ENCODE data around the gene MRPL3. TPM values are rescaled to one million over a fixed set of nuclear protein-coding genes. Genes with fewer than 3 reads are reported as not detected.

MRPL3 gene
- total and polyA plus RNA-seq, 7 donors = 61.8 to 86.9 (median 73.8) TPM

DNA sequence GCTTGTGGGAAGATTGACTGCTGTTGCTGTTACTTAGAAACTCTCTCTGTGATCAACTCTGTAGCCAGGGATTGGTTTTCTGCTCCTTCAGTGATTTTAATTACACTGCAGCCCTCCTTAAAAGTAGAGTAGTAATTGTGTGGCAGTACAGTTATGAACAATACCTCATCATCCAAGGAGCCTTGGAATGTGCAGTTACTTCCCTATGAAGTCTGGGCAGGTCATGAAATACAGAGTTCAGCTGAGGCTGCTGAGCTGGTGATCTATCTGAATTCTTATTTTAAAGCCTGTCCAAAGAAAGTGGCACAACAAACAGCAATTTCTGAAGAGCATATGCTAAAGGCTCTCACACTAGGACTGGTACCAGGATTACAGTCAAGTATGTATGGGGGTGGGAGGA lies 37.4 kb upstream of the MRPL3 start:
- H3K9me3 ChIP-seq = no peaks in the 10 kb centered on the region
- no peak overlapping the region for H3K4me3 ChIP-seq
- H3K4me1 ChIP-seq = peaks cover 0 to 26% (median 13%) of the 10 kb centered on the region in 4 donors
- H3K27ac ChIP-seq = peak overlapping the region in 1 of 4 donors; percentile 55
- no peak for DNase-seq
- no peaks in the 10 kb centered on the region for H3K27me3 ChIP-seq
- TF ChIP-seq EP300 (IDR thresholded peaks at IDR 0.05) = no peak
- TF ChIP-seq POLR2AphosphoS5 (IDR thresholded peaks at IDR 0.05) = no peak
- TF ChIP-seq POLR2A (IDR thresholded peaks at IDR 0.05) = no peak
- no peak for TF ChIP-seq CTCF (IDR thresholded peaks at IDR 0.05)
- intact Hi-C loops (cut with DNase I) = no loop called here
- H3K36me3 ChIP-seq = no peaks in the 10 kb centered on the region

DNA sequence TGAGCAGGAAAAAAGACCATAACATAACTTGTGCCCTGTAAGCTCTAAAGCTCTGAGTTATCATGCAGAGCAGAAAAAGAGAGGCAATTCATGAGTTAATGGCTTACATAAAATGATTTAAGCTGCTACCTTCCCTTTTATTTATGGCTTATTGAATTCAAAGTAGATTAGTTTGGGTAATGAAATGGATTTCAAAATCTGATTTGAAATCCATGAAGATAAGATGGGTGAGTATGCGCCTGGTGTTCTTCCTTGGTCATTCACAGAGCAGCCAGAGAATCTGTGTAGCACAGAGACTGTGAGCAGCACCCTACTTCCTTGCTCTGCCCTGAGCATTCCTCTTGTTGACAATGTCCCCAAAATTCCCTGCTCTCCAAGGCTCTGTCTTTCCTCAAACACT lies 36.2 kb upstream of the MRPL3 start:
- Histone ChIP-seq H3K27ac (no peak overlapping the region), H3K36me3 (no peaks in the 10 kb centered on the region), H3K4me1 (peaks cover 0 to 23% (median 10%) of the 10 kb centered on the region in 4 donors), H3K27me3 (no peaks in the 10 kb centered on the region), H3K4me3 (no peak overlapping the region), H3K9me3 (no peaks in the 10 kb centered on the region)
- TF ChIP-seq POLR2A (IDR thresholded peaks at IDR 0.05) (no peak), POLR2AphosphoS5 (IDR thresholded peaks at IDR 0.05) (no peak), CTCF (IDR thresholded peaks at IDR 0.05) (no peak), EP300 (IDR thresholded peaks at IDR 0.05) (no peak)
- 92 to 96% methylated on average over 1 of the region's 1 CpG for WGBS, 2 donors
- no peak for DNase-seq
- intact Hi-C loops (cut with DNase I) = no loop called here

DNA sequence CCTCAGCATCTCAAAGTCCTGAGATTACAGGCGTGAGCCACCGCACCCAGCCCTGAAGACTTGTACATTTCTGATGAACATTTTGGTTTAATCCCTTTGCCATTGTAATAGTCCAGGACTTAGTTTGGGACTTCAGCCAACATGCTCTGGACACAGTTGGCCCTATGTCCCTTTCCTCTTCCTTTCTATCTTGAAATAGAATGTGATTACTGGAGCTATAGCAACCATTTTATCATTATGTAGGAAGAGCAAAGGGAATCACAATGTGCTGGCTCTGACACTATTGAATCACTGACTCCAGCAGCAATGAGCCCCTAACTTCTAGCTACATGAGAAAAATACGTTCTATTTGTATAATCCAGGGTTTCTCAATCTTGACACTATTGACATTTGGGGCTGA lies 34.8 kb upstream of the MRPL3 start:
- Histone ChIP-seq H3K9me3 (no peaks in the 10 kb centered on the region), H3K36me3 (no peaks in the 10 kb centered on the region), H3K27me3 (no peaks in the 10 kb centered on the region), H3K27ac (no peak overlapping the region), H3K4me1 (peaks cover 0 to 15% (median 4%) of the 10 kb centered on the region in 4 donors), H3K4me3 (no peak overlapping the region)
- no peak for DNase-seq
- intact Hi-C loops (cut with DNase I) = no loop called here
- 81 to 92% methylated on average over 3 of the region's 3 CpGs for WGBS, 2 donors
- TF ChIP-seq EP300 (IDR thresholded peaks at IDR 0.05) (no peak), POLR2A (IDR thresholded peaks at IDR 0.05) (no peak), CTCF (IDR thresholded peaks at IDR 0.05) (no peak), POLR2AphosphoS5 (IDR thresholded peaks at IDR 0.05) (no peak)

GRCh38 chr3:131535596-131535995 lies 32.8 kb upstream of the MRPL3 start:
- H3K4me3 ChIP-seq = no peak overlapping the region
- no peaks in the 10 kb centered on the region for H3K9me3 ChIP-seq
- peaks cover 0 to 10% (median 4%) of the 10 kb centered on the region in 4 donors for H3K4me1 ChIP-seq
- WGBS, 2 donors = 47 to 66% methylated on average over 2 of the region's 2 CpGs
- H3K36me3 ChIP-seq = no peaks in the 10 kb centered on the region
- H3K27me3 ChIP-seq = no peaks in the 10 kb centered on the region
- no peak for DNase-seq
- intact Hi-C loops (cut with DNase I) = no loop called here
- TF ChIP-seq CTCF (IDR thresholded peaks at IDR 0.05) (no peak), POLR2AphosphoS5 (IDR thresholded peaks at IDR 0.05) (no peak), EP300 (IDR thresholded peaks at IDR 0.05) (no peak), POLR2A (IDR thresholded peaks at IDR 0.05) (no peak)
- H3K27ac ChIP-seq = no peak overlapping the region

- Histone ChIP-seq H3K27ac (no peak overlapping the region), H3K9me3 (no peaks in the 10 kb centered on the region), H3K36me3 (no peaks in the 10 kb centered on the region), H3K27me3 (no peaks in the 10 kb centered on the region), H3K4me3 (no peak overlapping the region), H3K4me1 (peaks cover 0 to 6% (median 3%) of the 10 kb centered on the region in 4 donors)
- intact Hi-C loops (cut with DNase I) = no loop called here
- no peak for DNase-seq
- WGBS, 2 donors = 81 to 88% methylated on average over 3 of the region's 3 CpGs
- TF ChIP-seq EP300 (IDR thresholded peaks at IDR 0.05) = no peak
- TF ChIP-seq CTCF (IDR thresholded peaks at IDR 0.05) = no peak
- TF ChIP-seq POLR2A (IDR thresholded peaks at IDR 0.05) = no peak
- TF ChIP-seq POLR2AphosphoS5 (IDR thresholded peaks at IDR 0.05) = no peak
Observed at GRCh38 chr3:131535131-131535530, 32.4 kb upstream of the MRPL3 start.
